NCI-H2196 treated with DMSO at 0.1 percent for 48 hours (cell line): Measurements from ENCODE around the gene ST3GAL3.
"Not testable (repeated sequence)": the region's sequence is repeated elsewhere in the genome, so short reads cannot be mapped to it uniquely, and the experiment has no call there.

ENCODE experiments used
- DNase-seq: peaks from one replicate; lab custom pipeline; 2025; ENCODE audit not compliant: unreplicated experiment; lab: John Stamatoyannopoulos, UW

The ST3GAL3 gene

GRCh38 chr1:43819357-43819756, 112.0 kb downstream of the ST3GAL3 start:
- no peak for DNase-seq

DNA sequence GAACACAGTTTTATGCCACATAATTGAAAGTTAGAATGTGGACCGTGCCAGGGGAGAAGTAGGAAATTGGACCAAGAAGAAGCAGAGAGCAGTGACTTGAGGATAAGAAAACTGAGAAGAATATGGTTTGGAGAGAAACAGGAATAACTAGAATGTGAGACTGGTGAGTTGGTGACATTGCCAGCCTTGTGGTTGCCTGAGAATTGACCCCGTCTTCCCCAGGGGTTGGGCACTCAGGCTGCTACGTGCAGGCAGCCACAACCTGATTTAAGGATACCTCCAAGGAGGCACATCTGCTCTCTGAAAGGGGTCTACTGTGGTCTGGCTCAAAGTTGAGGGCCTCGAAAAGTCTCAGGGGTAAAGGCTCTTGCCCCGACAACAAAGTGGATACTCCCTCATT, 114.1 kb downstream of the ST3GAL3 start:
- no peak for DNase-seq

DNA sequence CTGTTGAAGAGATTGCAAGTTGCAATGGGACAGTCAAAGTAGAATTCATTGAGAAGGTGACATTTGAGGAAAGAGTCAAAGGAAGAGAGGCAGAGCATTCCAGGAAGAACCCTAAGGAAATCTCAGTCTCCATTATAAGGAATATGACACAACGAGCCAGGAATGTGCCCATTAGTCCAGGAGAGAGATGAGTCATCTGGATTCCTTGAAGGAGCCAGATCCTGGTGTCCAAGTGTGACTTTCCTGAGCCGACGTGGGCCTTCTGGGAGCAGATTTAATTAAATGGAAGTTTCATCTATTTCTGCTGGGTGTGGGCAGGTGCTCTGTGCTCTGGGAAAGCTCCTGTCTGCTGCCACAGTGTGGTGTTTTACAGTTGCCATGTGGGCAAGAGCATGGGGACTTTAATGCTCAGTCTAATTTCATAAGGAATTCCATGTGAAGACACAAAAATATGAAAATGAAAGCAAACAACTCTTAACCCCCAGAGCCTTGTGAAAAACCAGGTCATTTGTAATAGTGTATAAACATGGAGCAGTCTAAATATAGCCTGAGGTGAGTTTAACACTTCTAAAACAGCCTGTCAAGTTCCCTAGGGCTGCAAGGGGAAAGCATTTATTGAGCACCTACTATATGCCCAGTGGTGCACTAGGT, 114.8 kb downstream of the ST3GAL3 start:
- no peak for DNase-seq

DNA sequence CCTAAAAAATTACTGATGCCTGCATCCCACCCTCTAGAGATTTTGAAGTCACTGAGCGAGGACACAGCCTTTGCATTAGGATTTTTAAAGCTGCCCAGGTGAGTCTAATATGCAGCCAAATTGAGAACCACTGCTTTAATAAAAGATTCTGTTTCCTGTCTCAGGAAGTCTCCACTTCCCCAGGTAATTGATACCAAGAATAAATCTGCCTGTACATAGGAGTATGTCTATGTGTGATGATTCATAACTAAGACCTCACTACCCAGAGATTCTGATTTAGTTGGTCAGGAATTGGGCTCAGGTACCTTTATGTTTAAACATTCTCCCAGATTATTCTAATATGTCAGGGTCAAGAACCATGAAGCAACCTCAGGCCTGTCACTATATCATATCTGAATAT, 117.5 kb downstream of the ST3GAL3 start:
- no peak for DNase-seq

DNA sequence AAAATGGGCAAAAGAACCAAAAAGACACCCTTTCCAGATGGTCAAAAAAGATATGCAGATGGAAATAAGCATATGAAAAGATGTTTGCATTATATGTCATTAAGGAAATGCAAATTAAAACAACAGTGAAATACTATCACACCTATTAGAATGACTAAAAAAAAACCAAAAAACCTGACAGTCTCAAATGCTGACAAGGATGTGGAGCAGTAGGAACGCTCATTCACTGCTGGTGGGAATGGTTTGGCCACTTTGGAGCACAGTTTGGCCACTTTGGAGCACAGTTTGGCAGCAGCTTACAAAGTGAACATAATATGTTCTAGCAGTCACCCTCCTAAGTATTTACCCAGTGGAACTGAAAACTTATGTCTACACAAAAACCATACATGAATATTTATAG, 121.2 kb downstream of the ST3GAL3 start:
- no peak for DNase-seq

- no peak for DNase-seq
These were observed 123.5 kb downstream of the ST3GAL3 start for GRCh38 chr1:43830802-43831201.

DNA sequence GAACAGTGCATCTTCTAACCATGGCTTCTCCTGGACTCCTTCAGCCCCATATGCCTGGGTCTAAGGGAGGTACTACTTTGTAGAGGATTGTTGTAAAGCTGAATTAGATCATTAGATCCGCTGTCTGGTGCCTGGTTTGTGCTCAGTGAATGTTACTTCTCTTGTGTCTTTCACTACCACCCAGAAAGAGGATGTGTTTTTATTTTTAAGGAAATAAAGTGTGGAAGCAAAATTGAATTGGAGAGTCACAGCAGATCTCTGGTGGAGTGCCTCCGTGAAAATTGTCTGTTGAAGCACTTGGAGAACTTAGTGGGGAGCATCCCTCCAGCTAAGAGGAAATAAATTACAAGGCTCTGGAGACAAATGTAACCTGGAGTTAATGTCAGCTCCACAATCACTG, 124.5 kb downstream of the ST3GAL3 start:
- DNase-seq, result no peak

DNA sequence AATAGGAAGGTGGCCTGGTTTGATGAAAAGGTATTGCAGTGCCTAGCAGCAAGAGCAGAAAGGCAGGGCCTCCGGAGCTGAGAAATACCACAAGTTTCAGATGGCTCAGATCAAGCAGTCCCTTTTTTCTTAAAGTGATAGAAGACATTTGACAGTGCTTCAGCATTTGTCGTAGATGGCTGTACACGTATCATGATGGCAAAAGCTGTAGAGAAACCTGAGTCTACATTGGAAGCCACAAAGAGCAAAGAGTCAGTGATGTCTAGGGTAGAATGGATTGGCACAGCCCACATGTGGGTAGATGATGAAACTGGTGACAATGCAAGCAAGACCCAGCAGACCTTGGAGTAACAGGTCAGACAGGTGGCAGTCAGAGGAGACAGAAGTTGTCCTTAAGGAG, 124.9 kb downstream of the ST3GAL3 start:
- DNase-seq, result no peak

DNA sequence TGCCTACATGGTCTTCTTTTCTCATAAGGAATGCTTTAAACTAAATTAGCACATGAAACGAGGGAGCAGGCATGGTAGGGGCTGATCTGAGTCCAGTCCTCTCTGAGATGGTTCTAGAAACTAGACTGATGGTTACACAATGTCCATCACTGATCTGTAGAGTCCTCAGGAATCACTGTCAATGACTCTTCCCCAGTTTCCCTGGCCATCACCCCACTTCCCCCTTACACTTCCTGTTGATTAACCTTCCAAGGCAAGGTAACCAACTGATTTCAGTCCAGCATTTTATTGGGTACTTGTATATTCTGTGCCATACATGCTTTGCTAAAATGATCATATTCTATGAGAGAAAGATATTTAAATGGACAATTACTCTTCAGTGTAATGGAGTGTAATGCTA, 125.7 kb downstream of the ST3GAL3 start:
- DNase-seq, result no peak

DNA sequence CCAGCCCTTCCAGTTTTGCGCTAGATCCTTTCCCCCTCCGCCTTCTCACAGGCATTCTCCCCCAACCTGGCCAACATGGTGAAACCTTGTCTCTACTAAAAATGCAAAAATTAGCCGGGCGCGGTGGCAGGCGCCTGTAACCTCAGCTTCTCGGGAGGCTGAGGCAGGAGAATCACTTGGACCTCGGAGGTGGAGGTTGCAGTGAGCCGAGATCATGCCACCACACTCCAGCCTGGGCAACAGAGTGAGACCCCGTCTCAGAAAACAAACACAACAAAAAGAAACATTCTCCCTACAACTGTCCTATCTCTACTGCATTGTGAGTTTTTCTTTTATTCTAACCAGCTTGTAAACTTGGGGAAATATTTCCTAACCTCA, 126.6 kb downstream of the ST3GAL3 start:
- not testable (repeated sequence) for DNase-seq

DNA sequence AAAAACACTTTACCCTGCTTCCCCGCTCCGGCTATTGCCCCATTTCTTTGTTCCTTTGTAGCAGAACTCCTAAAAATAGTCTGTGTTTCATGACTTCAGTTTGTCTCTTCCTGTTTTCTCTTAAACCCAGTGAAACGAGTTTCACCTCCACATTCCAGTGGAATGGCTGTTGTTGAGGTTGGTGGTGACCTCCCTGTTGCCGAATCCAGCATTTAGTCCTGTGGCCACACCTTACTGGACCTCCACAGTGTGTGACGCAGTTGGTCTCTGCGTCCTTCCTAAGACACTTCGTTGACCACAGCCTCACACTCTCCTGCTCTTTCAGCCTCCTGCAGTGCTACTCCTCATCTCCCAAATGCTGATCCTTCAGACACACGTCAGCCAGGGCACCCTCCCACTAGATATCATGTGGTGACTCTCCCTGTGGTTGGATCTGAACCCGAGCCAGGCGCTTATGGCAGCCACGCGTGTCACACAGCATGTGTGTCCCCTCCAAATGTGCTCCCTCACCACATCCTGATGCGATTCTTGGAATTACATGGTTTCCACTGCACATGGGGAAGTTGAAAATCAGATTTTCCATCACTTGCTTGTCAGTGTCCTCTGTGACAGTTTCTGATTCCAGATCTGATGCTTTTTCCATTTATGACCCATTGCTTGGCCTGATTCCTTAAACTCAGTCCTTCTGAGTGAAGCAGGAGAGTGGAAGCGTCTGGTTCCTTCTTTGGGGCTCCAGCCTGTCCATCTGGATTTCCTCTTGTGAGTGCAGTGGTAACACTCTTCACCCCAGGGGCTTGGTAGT, 127.1 kb downstream of the ST3GAL3 start:
- no peak for DNase-seq

GRCh38 chr1:43835082-43836021, 128.0 kb downstream of the ST3GAL3 start:
- DNase-seq, result no peak

DNA sequence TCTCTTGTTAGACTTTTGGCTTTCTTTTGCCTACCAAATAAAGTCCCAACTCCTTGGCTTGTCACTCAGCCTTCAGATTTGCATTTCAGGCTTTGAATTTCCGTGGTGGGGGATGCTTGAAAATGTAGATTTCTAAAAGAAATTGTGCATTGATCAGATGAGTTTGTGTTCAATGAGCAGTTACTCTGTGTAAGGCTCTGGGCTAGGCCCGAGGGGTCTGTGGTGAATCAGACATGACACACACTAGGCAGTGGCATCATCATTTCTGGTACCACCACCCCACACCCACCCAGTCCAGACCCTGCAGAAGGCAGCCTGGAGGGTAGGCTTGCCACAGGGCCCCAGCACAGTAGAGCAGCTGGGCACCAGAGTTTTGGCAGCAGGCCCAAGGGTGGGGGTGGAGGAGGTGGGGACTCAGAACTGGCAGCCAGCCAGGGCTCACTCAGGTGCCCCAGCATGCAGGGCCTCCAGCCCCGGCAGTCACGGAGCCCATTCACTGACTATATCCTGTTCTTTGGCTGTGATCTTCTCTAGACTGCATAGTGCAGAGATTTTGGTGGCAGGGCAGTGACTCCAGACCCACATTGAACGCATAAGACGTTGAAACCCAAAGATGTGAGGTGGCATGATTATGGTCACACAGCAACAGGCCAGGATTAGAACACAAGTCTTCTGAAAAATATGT, 129.1 kb downstream of the ST3GAL3 start:
- peak; percentile 82 for DNase-seq

GRCh38 chr1:43839056-43839455, 131.7 kb downstream of the ST3GAL3 start:
- no peak for DNase-seq

DNA sequence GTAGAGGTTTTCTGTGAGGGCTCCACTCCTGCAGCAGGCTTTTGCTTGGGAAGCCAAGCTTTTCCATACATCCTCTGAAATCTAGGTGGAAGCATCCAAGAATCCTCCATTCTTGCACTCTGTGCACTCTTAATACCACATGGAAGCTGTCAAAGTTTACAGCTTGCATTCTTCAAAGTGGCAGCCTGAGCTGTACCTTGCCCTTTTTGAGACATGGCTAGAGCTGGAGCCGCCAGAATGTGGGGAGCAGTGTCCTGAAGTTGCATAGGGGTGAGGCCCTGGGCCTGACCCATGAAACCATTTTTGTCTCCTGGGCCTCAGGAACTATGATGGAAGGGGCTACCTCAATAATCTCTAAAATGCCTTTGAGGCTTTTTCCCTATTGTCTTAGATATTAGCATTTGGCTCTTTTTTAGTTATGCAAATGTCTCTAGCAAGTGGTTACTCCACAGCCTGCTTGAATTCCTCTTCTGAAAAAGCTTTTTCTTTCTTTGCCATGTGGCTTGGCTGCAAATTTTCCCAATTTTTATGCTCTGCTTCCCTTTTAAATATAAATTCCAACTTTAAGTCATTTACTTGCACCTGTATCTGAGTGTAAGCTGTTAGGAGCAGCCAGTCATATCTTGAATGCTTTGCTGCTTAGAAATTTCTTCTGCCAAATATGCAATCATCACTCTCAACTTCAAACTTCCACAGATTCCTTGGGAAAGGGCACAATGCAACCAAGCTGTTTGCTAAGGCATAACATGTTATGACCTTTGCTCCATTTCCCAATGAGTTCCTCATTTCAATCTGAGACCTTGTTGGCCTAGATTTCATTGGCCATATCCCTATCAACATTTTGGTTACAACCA, 134.2 kb downstream of the ST3GAL3 start:
- no peak for DNase-seq

DNA sequence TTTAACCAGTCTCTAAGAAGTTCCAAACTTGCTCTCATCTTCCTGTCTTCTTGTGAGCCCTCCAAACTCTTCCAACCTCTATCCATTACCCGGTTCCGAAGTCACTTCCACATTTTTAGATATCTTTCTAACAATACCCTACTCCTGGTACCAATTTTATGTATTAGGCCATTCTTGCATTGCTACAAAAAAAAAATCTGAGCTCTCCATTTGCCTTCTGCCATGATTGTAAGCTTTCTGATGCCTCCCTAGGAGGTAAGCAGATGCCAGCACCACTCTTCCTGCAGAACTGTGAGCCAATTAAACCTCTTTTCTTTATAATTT, 134.8 kb downstream of the ST3GAL3 start:
- DNase-seq, result no peak

DNA sequence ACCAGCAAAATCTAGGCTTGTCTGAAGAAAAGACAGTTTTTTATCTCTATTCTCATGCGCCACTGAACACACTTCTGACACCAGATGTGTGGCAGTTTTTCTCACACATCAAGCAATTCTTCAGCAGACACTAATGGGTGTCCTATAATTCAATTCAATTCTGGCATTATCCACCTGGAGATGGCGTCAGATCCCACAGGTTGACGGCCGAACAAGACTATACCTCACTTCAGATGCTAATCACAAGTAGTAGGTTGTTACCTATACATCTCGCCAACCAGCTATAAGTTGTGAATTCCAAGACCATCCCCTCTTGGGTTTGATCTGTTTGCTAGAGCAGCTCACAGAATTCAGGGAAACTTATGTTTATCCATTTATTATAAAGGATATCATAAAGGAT, 136.3 kb downstream of the ST3GAL3 start:
- DNase-seq, result no peak

- DNase-seq, result no peak
These were observed 136.8 kb downstream of the ST3GAL3 start for GRCh38 chr1:43844114-43844513.

DNA sequence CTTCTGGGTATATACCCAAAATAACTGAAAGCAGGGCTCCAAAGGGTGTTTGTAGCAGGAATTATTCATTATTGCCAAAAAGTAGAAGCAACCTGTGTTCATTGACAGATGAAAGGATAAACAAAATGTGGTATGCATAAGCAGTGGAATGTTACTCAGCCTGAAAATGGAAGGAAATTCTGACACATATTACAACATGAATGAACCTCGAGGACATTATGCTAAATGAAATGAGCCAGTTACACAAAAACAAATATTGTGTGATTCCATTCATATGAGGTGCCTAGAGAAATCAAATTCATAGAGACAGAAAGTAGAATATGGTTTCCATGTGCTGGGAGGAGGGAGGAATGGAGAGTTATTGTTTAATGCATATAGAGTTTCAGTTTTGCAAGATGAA, 140.0 kb downstream of the ST3GAL3 start:
- DNase-seq, result no peak

- DNase-seq, result no peak
These were observed 140.5 kb downstream of the ST3GAL3 start for GRCh38 chr1:43847882-43848281.
